ENCODE measurements around the gene CDC42BPB.

CDC42BPB gene

GRCh38 chr14:102943454-102943853 lies 113.9 kb downstream of the CDC42BPB start:
- DNase-seq (ENCODE audit: low spot score): no peak

GRCh38 chr14:102942069-102942468 lies 115.3 kb downstream of the CDC42BPB start:
- no peak for DNase-seq (ENCODE audit: low spot score)

DNA sequence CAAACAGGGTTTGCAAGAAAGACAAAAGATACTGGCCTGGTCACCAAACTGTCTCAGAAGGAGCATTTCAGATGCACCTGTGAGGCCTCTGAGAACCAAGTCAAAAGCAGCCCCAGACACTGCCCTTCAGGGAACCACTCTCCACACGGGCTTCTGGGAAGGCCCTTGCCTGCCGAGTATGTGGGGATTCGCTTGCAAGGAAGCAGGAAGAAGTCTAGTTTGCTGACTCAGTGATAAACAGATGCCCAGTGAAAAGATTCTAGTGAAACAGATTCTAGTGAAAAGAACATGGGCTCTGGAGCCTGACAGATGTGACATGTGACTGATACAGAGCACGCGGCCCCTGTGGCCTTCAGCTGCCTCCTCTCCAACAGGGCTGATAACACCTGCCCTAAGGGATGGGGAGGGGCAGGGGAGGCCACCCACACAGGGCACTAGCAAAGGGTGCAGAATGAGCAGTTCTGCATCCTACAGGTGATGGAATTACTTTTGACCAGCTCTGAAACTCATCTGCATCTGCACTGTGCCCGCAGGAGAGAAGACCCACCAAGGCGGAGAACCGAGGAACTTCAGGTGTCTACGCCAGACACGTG lies 115.8 kb downstream of the CDC42BPB start:
- no peak for DNase-seq (ENCODE audit: low spot score)

GRCh38 chr14:102940729-102941362 lies 116.5 kb downstream of the CDC42BPB start:
- no peak for DNase-seq (ENCODE audit: low spot score)

DNA sequence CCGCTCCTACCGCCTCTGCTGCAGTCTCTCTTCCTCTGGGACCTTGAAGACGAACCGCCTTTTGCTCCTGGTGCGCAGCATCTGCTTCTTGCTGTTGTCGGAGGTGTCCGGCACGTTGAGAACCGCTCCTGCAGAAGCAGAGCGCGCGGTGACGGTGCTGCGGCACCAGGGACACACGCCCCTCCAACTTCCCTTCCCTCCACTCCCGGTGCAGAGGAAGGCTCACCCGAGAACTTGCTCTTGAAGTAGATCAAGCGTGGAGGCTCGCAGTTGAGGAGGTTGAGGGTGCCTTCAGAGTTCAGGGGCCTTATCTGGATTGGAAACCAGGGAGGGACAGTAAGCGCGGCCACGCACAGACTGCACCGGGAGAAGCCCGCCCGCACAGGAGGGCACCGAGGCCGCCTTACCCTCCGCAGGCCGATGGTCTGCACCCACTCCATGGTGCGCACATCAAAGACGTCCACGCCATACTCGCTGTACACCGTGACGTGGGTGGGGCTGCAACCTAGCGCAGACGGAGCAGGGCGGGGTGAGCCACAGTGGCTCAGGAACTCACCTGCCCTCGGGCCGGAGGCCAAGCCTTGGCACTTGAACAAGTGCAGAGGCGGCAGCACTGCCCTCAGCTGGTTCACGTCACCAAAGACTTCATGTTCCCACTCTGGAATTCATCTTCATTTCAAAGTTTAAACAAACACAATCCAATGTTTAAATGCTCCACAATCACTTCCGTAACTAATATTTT lies 117.4 kb downstream of the CDC42BPB start:
- no peak for DNase-seq (ENCODE audit: low spot score)

- DNase-seq (ENCODE audit: low spot score): no peak
These were observed 118.0 kb downstream of the CDC42BPB start for GRCh38 chr14:102939329-102939728.

DNA sequence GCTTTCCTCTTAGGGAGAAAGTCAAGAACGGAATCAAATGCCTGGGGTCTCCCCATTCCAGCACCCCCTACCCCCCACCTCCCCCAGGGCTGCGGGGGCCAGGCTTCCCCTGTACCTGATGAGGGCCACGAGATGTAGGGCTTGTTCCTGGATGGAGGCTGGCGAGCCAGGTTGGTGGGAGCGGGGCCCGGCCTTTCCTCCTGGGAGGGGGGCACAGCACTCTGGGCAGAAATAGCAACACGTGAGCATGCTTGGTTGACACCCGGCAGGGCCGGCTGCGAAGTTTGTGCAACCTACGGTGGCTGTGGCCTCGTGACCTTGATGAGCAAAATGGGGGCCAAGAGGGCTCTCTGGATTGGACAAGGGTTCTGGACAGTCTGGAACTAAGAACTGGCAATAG lies 119.2 kb downstream of the CDC42BPB start:
- DNase-seq (ENCODE audit: low spot score): no peak

DNA sequence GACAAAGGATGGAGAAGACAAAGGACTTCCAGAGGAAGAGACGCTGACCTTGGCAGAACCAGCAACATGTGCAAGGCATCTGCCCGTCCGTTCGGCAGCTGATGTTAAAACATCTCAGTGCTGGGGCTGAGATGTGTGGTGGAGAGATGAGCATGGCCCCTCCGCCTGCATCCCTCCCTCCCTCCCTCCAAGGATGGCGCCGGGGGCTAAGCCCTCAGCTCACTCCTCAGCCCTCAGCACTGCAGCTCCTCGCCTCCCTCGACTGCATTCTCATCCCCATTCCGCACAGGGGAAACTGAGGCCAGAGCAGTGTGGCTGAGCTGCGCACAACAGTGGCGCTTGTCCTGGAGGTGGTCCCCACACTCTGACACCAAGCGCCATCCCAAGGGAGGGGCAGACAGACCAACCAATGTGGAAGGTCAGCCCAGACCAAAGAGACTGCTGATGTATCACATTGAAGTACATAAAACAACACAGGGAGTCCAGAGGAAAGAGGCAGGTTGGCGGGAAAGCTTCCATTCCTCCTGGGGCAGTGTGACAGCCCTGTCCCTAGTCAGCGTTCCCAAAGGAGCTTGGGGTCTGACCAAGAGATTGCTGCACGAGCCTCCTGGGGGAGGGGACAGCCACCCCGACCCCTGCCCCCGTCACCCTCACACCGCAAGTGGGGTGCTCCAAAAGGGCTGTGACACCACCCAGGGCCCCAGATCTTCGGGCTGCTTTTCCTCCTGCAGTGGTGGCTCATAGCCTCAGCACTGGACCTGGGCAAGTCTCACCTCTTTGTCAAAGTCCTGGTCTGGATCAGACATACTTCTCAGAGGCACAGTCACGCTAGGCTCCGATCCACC lies 119.8 kb downstream of the CDC42BPB start:
- DNase-seq (ENCODE audit: low spot score): no peak

GRCh38 chr14:102935756-102936155 lies 121.6 kb downstream of the CDC42BPB start:
- no peak for DNase-seq (ENCODE audit: low spot score)

DNA sequence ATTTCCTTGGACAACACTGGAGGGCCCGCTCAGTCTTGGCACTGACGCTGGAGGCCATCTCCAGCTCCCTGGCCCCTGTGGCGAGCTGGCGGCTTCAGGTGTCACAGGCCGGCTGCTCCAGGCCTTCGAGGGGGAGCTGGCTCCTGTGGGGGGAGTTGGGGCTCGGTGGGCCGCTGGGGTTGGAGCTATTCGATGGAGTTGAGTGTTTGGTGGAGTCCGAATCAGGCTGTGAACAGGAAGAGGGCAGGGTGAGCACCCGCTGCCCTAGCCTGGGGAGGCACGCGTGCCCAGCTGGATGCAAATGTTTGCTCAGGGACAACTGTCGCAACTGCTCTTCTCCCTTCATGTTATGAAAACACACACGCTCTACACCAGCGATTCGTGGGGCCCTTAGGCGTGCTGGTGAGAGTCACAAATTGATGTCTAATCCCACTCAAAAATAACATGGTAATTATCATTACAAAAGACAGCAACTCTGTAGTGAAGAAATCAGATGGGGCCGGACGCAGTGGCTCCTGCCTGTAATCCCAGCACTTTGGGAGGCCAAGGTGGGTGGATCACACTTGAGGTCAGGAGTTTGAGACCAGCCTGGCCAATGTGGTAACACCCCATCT lies 123.6 kb downstream of the CDC42BPB start:
- DNase-seq (ENCODE audit: low spot score): no peak

DNA sequence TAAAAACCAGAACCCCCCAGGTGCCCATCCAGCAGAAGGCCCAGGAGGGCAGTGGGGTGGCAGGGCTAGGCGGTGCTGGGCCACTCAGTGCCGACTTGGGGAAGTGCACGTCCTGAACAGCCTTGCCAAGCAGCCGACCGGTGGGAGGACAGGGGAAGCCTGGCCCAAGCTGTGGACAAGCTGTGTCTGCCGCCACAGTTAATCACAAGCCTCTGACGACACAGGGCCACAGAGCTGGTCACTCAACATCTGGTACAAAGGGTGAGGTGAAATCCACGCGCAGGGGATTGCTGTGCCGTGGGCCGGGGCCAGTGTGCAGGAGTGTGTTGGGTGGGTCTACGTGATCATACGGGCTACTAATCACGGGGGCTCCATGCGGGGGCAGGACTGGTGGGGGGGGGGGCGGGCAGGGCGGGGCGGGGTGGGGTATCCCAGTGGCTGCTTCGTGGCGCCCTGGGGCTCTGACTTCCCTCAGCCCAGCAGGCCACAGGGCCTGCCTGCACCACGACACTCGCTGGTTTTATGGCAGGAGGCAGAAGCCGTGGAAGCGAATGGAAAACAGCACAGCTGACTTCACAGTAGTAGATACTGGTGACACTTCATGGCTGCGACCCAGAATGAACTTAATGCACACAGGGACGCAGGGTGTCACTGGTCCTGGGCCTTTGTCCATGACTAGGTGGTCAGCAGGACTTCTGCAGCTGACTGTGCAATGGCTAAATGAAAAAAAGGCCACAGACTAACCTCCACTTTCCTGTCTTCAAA lies 124.7 kb downstream of the CDC42BPB start:
- no peak for DNase-seq (ENCODE audit: low spot score)

GRCh38 chr14:102931580-102932285 lies 125.6 kb downstream of the CDC42BPB start:
- no peak for DNase-seq (ENCODE audit: low spot score)

- DNase-seq (ENCODE audit: low spot score): peak; percentile 12
These were observed 126.4 kb downstream of the CDC42BPB start for GRCh38 chr14:102930753-102931579.

DNA sequence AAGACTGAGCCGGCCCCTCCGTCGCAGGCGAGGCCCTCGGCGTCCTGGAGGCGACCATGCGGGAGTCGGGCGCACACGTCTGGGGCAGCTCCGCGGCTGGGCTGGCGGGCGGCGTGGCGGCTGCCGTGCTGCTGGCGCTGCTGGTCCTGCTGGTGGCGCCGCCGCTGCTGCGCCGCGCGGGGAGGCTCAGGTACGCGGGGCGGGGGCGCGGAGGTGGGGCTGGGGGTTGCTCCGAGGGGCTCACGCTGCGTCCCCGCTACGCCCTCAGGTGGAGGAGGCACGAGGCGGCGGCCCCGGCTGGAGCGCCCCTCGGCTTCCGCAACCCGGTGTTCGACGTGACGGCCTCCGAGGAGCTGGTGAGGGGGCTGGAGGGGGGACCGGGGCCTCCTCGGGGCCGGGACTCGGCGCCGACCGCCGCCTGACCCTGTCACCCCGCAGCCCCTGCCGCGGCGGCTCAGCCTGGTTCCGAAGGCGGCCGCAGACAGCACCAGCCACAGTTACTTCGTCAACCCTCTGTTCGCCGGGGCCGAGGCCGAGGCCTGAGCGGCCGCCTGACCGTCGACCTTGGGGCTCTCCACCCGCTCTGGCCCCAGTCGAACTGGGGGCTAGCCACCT lies 127.1 kb downstream of the CDC42BPB start:
- no peak for DNase-seq (ENCODE audit: low spot score)

GRCh38 chr14:102929241-102930137 lies 127.9 kb downstream of the CDC42BPB start:
- DNase-seq (ENCODE audit: low spot score): no peak

GRCh38 chr14:102928412-102929240 lies 128.7 kb downstream of the CDC42BPB start:
- DNase-seq (ENCODE audit: low spot score): no peak

DNA sequence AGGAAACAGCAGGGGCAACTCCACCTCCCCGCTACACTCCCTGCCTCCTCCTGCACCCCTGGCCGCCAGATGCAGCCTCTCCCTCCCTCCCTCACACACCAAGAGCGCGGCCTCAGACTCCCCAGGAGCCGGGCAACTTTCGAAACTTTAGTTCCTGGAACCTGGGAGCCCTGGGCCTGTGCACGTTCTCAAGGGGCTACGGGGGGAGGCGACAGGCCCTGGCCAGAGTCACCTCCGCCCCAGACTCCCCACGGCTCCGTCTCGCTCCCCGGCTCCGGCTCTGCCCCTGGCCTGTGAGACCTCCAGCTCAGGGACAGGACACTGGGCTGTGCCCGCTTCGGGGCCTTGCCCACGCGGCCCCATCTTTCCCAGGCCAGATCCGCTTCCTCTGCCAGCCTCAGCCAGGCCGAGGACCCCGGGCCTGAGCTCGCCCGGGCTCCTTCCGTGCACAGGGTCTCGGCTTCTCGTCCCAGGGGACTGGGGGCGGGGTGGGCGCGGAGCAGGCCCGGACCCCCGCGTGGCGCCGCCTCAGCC lies 129.4 kb downstream of the CDC42BPB start:
- no peak for DNase-seq (ENCODE audit: low spot score)

Measured in RKO (cell line).